T-cell (primary cell): ENCODE data around the gene CAPN1. TPM values are rescaled to one million over a fixed set of nuclear protein-coding genes. Genes with fewer than 3 reads are reported as not detected.

Experiments
- total RNA-seq, 35 experiments: library from RNA in 6 of 35; stranded (reverse) in 6 of 35; fragments of 120-200 nt in 1 of 35; gene quantifications; one replicate each; pipeline versions ENCODE4 v1.2.1 to v1.2.4 and lab custom pipeline; 2013 to 2026

Gene CAPN1
- total RNA-seq, 5 donors from 2014 or later (not counting 1 experiment from before 2014, with no cell fraction given): 98.4 to 171 (median 143) TPM

Other genes starting within 250 kb of the CAPN1 start
- under 1 TPM in 1 of 5 donors, not detected in 4; 0.90 TPM for gene GPHA2, start 246.0 kb upstream of the CAPN1 start, total RNA-seq
- gene MAJIN, start 209.8 kb upstream of the CAPN1 start, total RNA-seq: 1 to 10 TPM in 1 of 5 donors, under 1 TPM in 3, not detected in 1; 0.44 to 1.8 (median 0.82) TPM
- gene BATF2, start 185.0 kb upstream of the CAPN1 start, total RNA-seq: under 1 TPM in 2 of 5 donors, not detected in 3; 0.09 to 0.26 TPM
- gene ARL2, start 167.8 kb upstream of the CAPN1 start, total RNA-seq: 10 to 100 TPM; 19.7 to 44.3 (median 39.5) TPM
- 10 to 100 TPM; 19.6 to 28.6 (median 25.4) TPM for gene SNX15, start 154.5 kb upstream of the CAPN1 start, total RNA-seq
- 10 to 100 TPM in 3 of 5 donors, 1 to 10 TPM in 2; 3.1 to 16.9 (median 14.5) TPM for gene SAC3D1, start 140.7 kb upstream of the CAPN1 start, total RNA-seq
- 10 to 100 TPM; 10.2 to 30.1 (median 26.1) TPM for gene NAALADL1, start 123.4 kb upstream of the CAPN1 start, total RNA-seq
- 1 to 10 TPM; 1.2 to 4.2 (median 1.7) TPM for gene CDCA5, start 97.9 kb upstream of the CAPN1 start, total RNA-seq
- gene ZFPL1, start 97.7 kb upstream of the CAPN1 start, total RNA-seq: 10 to 100 TPM; 36.5 to 51.8 (median 43.7) TPM
- gene VPS51, start 85.7 kb upstream of the CAPN1 start, total RNA-seq: 100 to 1,000 TPM; 210 to 303 (median 263) TPM
- 10 to 100 TPM; 23.7 to 34.2 (median 28.6) TPM for gene TM7SF2, start 70.1 kb upstream of the CAPN1 start, total RNA-seq
- 10 to 100 TPM in 3 of 5 donors, 1 to 10 TPM in 2; 7.0 to 20.4 (median 18.1) TPM for gene ZNHIT2, start 64.2 kb upstream of the CAPN1 start, total RNA-seq
- gene FAU, start 59.8 kb upstream of the CAPN1 start, total RNA-seq: 1,000 to 10,000 TPM; 1,477 to 1,924 (median 1,724) TPM
- gene MRPL49, start 59.6 kb upstream of the CAPN1 start, total RNA-seq: 10 to 100 TPM; 48.3 to 58.8 (median 55.1) TPM
- 10 to 100 TPM; 63.8 to 77.7 (median 68.8) TPM for gene SYVN1, start 47.4 kb upstream of the CAPN1 start, total RNA-seq
- gene SPDYC, start 11.7 kb upstream of the CAPN1 start, total RNA-seq: not detected
- 10 to 100 TPM; 15.1 to 24.2 (median 20.4) TPM for gene POLA2, start 80.0 kb downstream of the CAPN1 start, total RNA-seq
- 1 to 10 TPM in 2 of 5 donors, under 1 TPM in 3; 0.69 to 2.4 (median 0.79) TPM for gene CDC42EP2, start 132.9 kb downstream of the CAPN1 start, total RNA-seq
- gene DPF2, start 151.9 kb downstream of the CAPN1 start, total RNA-seq: 10 to 100 TPM; 57.9 to 95.4 (median 91.7) TPM
- gene TIGD3, start 172.8 kb downstream of the CAPN1 start, total RNA-seq: 1 to 10 TPM in 2 of 5 donors, under 1 TPM in 3; 0.48 to 1.3 (median 0.92) TPM
- gene SLC25A45, start 200.7 kb downstream of the CAPN1 start, total RNA-seq: 10 to 100 TPM; 18.7 to 72.2 (median 22.6) TPM
- 10 to 100 TPM; 35.6 to 79.1 (median 77.8) TPM for gene FRMD8, start 204.7 kb downstream of the CAPN1 start, total RNA-seq
- gene NEAT1, start 240.9 kb downstream of the CAPN1 start, total RNA-seq: 1,000 to 10,000 TPM in 1 of 5 donors, 100 to 1,000 TPM in 4; 368 to 1,017 (median 906) TPM